ENCODE results near the gene SERINC3.

The SERINC3 gene

GRCh38 chr20:44533928-44534327 is 12.1 kb upstream of the SERINC3 start:
- DNase-seq (ENCODE audit: low read depth in 2 of 3, low spot score in 2 of 3): no peak

GRCh38 chr20:44532981-44533331 is 11.1 kb upstream of the SERINC3 start:
- DNase-seq (ENCODE audit: low read depth in 2 of 3, low spot score in 2 of 3): no peak

DNA sequence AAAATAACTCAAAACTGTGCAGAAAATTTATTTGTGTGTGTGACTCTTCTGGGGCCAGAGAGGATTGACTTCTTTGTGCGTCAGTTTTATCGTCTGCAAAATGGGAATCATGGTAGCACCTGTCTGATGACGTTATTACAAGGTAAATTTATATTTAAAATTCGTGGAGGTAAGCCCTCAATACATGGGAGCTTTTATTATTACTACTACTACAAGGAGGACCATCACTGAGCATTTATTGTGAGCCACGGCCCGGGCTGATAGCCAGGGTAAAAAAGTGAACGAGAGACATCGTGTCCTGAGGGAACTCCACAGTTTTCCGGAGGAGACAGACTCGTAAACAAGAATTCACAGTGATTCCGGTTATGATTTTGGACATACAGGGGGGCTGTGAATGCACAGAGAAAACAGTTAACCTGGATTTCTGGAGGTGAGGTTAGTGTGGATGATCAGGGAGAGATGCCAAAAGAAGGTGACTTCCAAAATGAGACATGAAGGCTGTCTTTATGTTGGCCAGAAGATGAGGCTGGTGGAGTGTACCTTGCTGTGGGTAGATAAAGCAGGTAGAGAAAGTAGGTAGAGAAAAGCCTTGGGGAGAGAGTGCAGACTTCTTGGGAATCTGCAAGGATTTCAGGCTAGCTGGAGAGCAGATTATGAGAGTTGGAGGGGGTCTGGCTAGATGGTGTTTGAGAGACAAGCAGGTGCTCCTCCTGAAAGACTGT is 10.6 kb upstream of the SERINC3 start:
- DNase-seq (ENCODE audit: low read depth in 2 of 3, low spot score in 2 of 3): no peak

- DNase-seq (ENCODE audit: low read depth in 2 of 3, low spot score in 2 of 3): no peak
Observed at GRCh38 chr20:44528309-44528708, 6.4 kb upstream of the SERINC3 start.

DNA sequence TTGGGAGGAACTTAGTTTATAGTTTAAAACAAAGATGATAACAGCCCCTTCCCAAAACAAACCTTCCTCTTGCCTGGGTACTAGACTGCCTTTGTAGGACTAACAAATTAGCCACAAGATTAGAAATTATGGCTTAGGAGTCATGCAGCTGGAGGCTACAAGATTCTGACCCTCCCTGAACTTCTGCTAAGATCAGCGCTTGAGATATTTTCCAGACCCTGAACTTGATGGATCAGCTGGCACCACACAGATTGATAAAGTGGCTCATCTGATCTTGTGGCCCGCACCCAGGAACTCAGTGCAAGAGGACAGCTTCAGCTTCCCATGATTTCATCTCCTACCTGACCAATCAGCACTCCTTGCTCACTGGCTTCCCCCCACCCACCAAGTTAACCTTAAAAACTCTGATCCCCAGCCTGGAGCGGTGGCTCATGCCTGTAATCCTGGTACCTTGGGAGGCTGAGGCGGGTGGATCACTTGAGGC is 5.9 kb upstream of the SERINC3 start:
- no peak for DNase-seq (ENCODE audit: low read depth in 2 of 3, low spot score in 2 of 3)

DNA sequence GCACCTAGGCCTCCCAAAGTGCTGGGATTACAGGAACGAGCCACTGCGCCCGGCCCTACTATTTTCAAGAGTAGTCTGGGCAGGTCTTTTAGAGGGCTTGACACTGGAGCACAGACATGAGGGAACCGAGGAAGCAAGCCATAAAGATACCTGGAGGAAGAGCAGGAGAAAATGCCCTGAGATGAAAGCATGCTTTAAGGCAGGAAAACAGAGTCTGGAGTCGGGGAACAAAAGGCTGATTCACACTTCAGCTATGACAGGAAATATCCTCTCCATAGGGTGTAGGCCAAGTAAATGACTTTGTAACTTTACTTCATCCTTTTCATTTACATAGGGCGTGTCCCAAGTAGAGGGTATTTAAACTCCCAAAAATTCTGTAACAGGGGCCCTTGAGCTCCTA is 4.3 kb upstream of the SERINC3 start:
- no peak for DNase-seq (ENCODE audit: low read depth in 2 of 3, low spot score in 2 of 3)

GRCh38 chr20:44523746-44524145 is 1.9 kb upstream of the SERINC3 start:
- no peak for DNase-seq (ENCODE audit: low read depth in 2 of 3, low spot score in 2 of 3)

DNA sequence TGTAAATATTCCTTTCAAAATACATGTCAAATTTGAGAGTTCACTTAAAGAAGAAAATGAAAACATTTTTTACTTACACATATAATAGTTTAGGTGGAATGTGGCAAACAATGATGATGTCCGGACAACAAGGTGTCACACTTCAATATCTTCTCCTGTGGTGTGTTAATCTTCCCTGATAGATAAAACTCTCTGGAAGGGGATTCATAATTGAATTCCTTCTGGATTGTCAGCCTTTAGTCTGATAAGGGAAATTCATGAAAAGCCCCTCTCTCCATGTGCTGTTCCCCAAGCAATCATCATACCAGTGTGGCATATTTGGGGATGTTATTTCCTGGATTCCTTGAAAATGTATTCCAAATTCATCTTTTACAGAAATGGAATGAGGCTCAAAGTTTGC is 971 bp upstream of the SERINC3 start:
- DNase-seq (ENCODE audit: low read depth in 2 of 3, low spot score in 2 of 3): no peak

GRCh38 chr20:44520881-44521280 is 989 bp downstream of the SERINC3 start:
- no peak for DNase-seq (ENCODE audit: low read depth in 2 of 3, low spot score in 2 of 3)

- no peak for DNase-seq (ENCODE audit: low read depth in 2 of 3, low spot score in 2 of 3)
Observed at GRCh38 chr20:44518248-44518647, 3.6 kb downstream of the SERINC3 start.

GRCh38 chr20:44517454-44517853 is 4.4 kb downstream of the SERINC3 start:
- DNase-seq (ENCODE audit: low read depth in 2 of 3, low spot score in 2 of 3): no peak

DNA sequence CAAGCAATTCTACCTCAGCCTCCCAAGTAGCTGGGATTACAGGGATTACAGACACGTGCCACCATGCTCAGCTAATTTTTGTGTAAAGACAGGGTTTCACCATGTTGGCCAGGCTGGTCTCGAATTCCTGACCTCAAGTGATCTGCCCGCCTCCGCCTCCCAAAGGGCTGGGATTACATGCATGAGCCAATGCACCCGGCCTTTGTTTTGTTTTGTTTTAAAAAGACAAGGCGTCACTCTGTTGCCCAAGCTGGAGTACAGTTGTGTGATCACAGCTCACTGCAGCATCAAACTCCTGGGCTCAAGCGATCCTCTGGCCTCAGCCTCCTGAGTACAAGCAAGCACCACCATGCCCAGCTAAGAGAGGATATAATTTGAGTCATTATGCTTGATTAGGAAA is 5.4 kb downstream of the SERINC3 start:
- DNase-seq (ENCODE audit: low read depth in 2 of 3, low spot score in 2 of 3): no peak

DNA sequence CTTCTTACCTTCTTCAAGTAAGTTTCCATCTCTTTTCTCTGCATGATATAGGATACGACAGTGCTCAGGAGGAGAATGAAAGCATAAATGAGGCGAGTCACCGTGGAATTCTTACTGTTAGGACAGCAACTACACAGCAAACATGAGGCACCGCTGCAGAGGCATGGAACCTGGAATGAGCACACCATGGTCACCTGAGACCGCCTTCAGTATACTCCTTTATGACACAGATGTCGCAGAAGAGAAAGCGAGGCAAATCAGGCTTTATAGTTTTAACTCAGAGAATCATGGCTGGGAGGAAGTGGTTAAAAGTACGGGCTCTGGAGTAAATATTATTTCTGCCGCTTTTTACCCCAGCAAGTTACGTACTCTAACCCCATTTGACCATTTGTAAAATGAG is 8.0 kb downstream of the SERINC3 start:
- DNase-seq (ENCODE audit: low read depth in 2 of 3, low spot score in 2 of 3): no peak

- no peak for DNase-seq (ENCODE audit: low read depth in 2 of 3, low spot score in 2 of 3)
Observed at GRCh38 chr20:44509762-44510161, 12.1 kb downstream of the SERINC3 start.

GRCh38 chr20:44504402-44505307 is 17.2 kb downstream of the SERINC3 start:
- DNase-seq (ENCODE audit: low read depth in 2 of 3, low spot score in 2 of 3): no peak

GRCh38 chr20:44502968-44503367 is 18.9 kb downstream of the SERINC3 start:
- no peak for DNase-seq (ENCODE audit: low read depth in 2 of 3, low spot score in 2 of 3)

GRCh38 chr20:44501448-44501847 is 20.4 kb downstream of the SERINC3 start:
- DNase-seq (ENCODE audit: low read depth in 2 of 3, low spot score in 2 of 3): no peak

GRCh38 chr20:44500221-44500620 is 21.6 kb downstream of the SERINC3 start:
- no peak for DNase-seq (ENCODE audit: low read depth in 2 of 3, low spot score in 2 of 3)

GRCh38 chr20:44497761-44498160 is 24.1 kb downstream of the SERINC3 start:
- no peak for DNase-seq (ENCODE audit: low read depth in 2 of 3, low spot score in 2 of 3)

- peak in 1 of 3 experiments; percentile 15 for DNase-seq (ENCODE audit: low read depth in 2 of 3, low spot score in 2 of 3)
Observed at GRCh38 chr20:44496976-44497375, 24.9 kb downstream of the SERINC3 start.

- no peak for DNase-seq (ENCODE audit: low read depth in 2 of 3, low spot score in 2 of 3)
Observed at GRCh38 chr20:44495802-44496481, 25.9 kb downstream of the SERINC3 start.

DNA sequence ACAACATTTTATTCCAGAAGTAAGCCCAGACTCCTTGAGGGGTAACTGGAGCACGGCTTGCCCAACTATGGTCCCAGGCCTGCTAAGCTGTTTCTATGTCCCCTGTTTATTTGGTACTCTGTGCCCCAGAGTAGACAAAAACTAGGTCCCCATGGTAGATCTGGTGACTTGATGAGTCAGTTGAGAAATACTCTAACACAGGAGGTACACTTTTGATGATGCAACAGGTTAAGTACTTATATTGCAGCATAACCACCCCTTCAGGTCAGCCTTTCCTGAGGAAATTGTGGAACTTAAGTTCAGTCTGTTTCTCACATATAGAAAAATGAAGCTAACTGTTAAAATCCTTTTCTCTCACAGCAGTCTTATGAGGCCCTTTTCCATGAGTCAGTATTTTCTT is 26.6 kb downstream of the SERINC3 start:
- DNase-seq (ENCODE audit: low read depth in 2 of 3, low spot score in 2 of 3): no peak
